CD4-positive, alpha-beta T cell treated with Interleukin-17A for 4 hours (primary cell): ENCODE data around the gene ZNF700.
"Not testable (repeated sequence)": the region's sequence is repeated elsewhere in the genome, so short reads cannot be mapped to it uniquely, and the experiment has no call there.

Source experiments
- DNase-seq: peaks from one replicate; pipeline ENCODE4 v3.0.0-alpha.2; 2020; ENCODE audit warnings: mixed read lengths

Gene ZNF700

DNA sequence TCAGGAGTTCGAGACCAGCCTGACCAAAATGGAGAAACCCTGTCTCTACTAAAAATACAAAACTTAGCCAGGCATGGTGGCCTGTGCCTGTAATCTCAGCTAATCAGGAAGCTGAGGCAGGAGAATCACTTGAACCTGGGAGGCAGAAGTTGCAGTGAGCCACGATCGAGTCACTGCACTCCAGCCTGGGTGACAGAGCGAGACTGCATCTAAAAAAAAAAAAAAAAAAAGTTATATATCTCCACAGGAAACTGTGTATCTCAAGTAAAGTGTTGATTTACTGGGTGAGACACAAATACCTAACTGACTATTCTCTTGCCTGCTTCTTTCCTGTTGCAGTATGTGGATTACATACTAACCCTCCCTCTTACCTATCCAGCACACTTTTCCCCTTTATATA is 67.0 kb downstream of the ZNF700 start:
- DNase-seq, result not testable (repeated sequence)

DNA sequence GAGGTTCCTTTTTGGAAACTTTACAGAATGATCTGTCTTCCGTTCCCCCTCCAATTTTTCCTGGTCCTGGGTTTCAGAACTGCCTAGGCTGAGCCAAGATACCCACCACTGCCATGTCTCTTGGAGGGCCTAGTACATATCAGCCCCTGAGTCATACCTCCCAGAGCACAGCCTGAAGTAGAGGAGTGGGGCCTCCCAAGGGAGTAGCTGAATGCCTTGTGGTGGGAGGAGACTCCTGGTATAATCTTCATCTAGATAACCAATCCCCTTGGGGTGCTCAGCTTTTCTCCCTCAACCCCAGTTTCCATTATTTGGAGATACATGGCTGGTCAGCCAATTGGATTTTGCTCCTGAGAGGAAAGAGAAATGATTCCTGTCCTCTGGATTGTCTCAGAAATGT is 70.3 kb downstream of the ZNF700 start:
- no peak for DNase-seq
